22Rv1 (cell line): ENCODE data around the gene OPRM1.

ENCODE experiments used
- CTCF ChIP-seq: fragments of 450-650 bp; IDR thresholded peaks from 2 replicates; pipeline ENCODE4 v1.5.1; 2017; ENCODE audit warnings: mild to moderate bottlenecking
- ZFX ChIP-seq: fragments of 450-650 bp; IDR thresholded peaks from 2 replicates; pipeline ENCODE4 v1.6.1; 2017; ENCODE audit warnings: antibody characterized with exemption, borderline replicate concordance

- no peak for TF ChIP-seq CTCF
- no peak for TF ChIP-seq ZFX
These were observed 250.9 kb downstream of the OPRM1 start for GRCh38 chr6:154289818-154290508.
